Ishikawa (cell line): ENCODE data around the gene NXPH3.

Source experiments
- CEBPB ChIP-seq: IDR thresholded peaks from 2 replicates; pipeline ENCODE4 v1.6.1; 2012
- CREB1 ChIP-seq: IDR thresholded peaks from 2 replicates; pipeline ENCODE4 v1.6.1; 2012; ENCODE audit warnings: low read depth
- EGR1 ChIP-seq: IDR thresholded peaks from 2 replicates; pipeline ENCODE4 v1.6.1; 2012
- EP300 ChIP-seq: IDR thresholded peaks from 2 replicates; pipeline ENCODE4 v1.6.1; 2012; ENCODE audit warnings: borderline replicate concordance
- FOXM1 ChIP-seq: IDR thresholded peaks from 2 replicates; pipeline ENCODE4 v1.6.1; 2012; ENCODE audit warnings: low read depth, borderline replicate concordance
- NFIC ChIP-seq: IDR thresholded peaks from 2 replicates; pipeline ENCODE4 v1.6.1; 2012
- RAD21 ChIP-seq: IDR thresholded peaks from 2 replicates; pipeline ENCODE4 v1.6.1; 2012; ENCODE audit warnings: low read depth
- REST ChIP-seq: IDR thresholded peaks from 2 replicates; pipeline ENCODE4 v1.6.1; 2012; ENCODE audit warnings: low read depth, mild to moderate bottlenecking
- TAF1 ChIP-seq: IDR thresholded peaks from 2 replicates; pipeline ENCODE4 v1.6.1; 2012; ENCODE audit warnings: low read depth, mild to moderate bottlenecking
- TCF12 ChIP-seq: IDR thresholded peaks from 2 replicates; pipeline ENCODE4 v1.6.1; 2012; ENCODE audit warnings: low read depth
- TEAD4 ChIP-seq: IDR thresholded peaks from 2 replicates; pipeline ENCODE4 v1.6.1; 2012
- YY1 ChIP-seq: IDR thresholded peaks from 2 replicates; pipeline ENCODE4 v1.6.1; 2012; ENCODE audit warnings: low read depth
- ZBTB7A ChIP-seq: IDR thresholded peaks from 2 replicates; pipeline ENCODE4 v1.6.1; 2012; ENCODE audit warnings: low read depth
- TF ChIP-seq, protein P1 (sequence below): IDR thresholded peaks from 2 replicates; pipeline ENCODE4 v1.6.1; 2012
- TF ChIP-seq, protein P2 (sequence below): IDR thresholded peaks from 2 replicates; pipeline ENCODE4 v1.6.1; 2012

NXPH3 gene

DNA sequence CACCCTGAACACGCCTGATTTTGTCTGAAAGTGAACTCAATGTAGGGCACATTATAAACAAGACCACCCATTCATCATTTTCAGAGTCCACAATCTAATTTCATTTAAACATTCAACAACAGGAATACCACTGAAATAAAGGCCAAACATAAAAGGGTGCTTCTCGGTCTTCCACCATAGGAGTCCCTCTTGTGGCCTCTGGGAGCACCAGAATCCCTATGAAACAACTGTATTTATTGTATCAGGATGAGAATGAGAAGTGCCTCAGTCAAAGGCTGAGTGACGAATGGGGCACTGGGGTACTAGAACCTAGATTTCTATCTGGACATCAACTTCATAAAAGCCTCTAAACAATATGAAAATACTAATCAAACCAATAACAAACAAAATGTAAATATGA lies 40.4 kb downstream of the NXPH3 start:
- TF ChIP-seq TCF12, result no peak

DNA sequence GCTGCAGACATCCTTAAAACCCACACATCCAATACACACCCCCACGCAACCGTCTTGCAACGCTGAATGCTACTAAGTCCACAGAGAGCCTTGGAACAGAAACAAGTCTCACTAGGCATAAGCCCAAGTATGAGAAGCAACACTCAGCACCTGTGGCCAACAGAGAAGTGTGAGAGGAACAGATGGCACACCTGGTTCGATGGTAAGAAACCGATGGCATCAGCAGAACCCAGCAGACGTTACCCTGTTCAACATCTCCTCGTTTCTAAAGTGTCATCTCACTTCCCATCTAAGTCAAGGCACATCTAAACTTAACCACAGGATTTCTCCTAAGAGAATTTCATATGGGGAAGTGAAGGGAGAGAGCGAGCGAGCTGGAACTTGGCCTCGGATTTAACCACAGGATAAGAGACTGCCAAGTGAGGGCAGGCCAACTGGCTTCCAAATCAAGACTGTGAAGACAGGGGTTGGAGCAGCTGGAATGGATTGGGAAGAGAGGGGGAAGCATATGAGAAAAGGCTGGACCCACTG lies 41.0 kb downstream of the NXPH3 start:
- TF ChIP-seq, protein P1, sequence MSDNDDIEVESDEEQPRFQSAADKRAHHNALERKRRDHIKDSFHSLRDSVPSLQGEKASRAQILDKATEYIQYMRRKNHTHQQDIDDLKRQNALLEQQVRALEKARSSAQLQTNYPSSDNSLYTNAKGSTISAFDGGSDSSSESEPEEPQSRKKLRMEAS, result no peak
- TF ChIP-seq, protein P2, sequence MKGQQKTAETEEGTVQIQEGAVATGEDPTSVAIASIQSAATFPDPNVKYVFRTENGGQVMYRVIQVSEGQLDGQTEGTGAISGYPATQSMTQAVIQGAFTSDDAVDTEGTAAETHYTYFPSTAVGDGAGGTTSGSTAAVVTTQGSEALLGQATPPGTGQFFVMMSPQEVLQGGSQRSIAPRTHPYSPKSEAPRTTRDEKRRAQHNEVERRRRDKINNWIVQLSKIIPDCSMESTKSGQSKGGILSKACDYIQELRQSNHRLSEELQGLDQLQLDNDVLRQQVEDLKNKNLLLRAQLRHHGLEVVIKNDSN, result no peak
- no peak for TF ChIP-seq ZBTB7A
- TF ChIP-seq CEBPB, result no peak
- TF ChIP-seq NFIC, result no peak
- no peak for TF ChIP-seq CREB1
- no peak for TF ChIP-seq TEAD4
- no peak for TF ChIP-seq EP300
- TF ChIP-seq TAF1, result no peak
- no peak for TF ChIP-seq TCF12
- TF ChIP-seq YY1, result no peak
- no peak for TF ChIP-seq RAD21
- no peak for TF ChIP-seq FOXM1

DNA sequence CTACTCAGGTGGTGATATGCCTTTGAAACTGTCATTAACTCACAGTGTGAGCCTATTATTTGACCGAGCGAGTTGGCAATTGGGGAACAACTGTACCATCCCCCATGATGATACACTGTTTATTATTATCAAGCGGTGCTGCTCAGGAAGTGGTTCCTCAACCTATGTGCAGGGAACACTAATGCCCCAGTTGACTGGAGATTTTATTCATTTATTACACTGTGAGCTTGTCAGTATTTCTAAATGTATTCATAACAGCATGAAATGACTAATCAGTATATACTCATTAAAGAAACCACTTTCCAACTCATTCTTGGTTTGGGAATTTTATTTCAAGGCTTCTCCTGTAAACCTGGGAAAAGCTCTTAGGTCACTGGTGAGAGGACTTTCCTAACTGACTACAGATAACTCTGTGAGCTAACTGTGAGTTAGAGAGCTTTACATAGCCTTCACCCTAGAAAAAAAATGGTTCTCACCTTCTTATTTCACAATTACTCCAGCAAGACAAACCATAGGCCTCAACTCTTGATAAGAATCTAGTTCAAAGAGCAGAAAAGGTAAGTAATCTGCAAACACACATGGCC lies 42.4 kb downstream of the NXPH3 start:
- TF ChIP-seq TEAD4 (no peak), ZBTB7A (no peak), EGR1 (no peak), RAD21 (no peak), REST (no peak), CEBPB (no peak)
- TF ChIP-seq, protein P1, result no peak

GRCh38 chr17:49621420-49621819 lies 45.7 kb downstream of the NXPH3 start:
- TF ChIP-seq REST, result no peak
- no peak for TF ChIP-seq CEBPB
- no peak for TF ChIP-seq EGR1
- no peak for TF ChIP-seq FOXM1
- TF ChIP-seq, protein P1, result no peak
- TF ChIP-seq NFIC, result no peak
- no peak for TF ChIP-seq TAF1
- no peak for TF ChIP-seq EP300
- no peak for TF ChIP-seq YY1
- TF ChIP-seq, protein P2, result no peak
- TF ChIP-seq CREB1, result no peak
- TF ChIP-seq ZBTB7A, result no peak
- no peak for TF ChIP-seq RAD21
- TF ChIP-seq TEAD4, result no peak
- TF ChIP-seq TCF12, result no peak

GRCh38 chr17:49621946-49622529 lies 46.4 kb downstream of the NXPH3 start:
- no peak for TF ChIP-seq EGR1
- TF ChIP-seq REST, result 0 out of 2 replicates have a peak, but pooled peaks have one; percentile 6
- no peak for TF ChIP-seq FOXM1
- TF ChIP-seq NFIC, result no peak
- TF ChIP-seq CREB1, result no peak
- TF ChIP-seq, protein P1, result no peak
